Measurements from ENCODE around the gene RAD18. TPM values are rescaled to one million over a fixed set of nuclear protein-coding genes. Genes with fewer than 3 reads are reported as not detected.

Gene RAD18, protein sequence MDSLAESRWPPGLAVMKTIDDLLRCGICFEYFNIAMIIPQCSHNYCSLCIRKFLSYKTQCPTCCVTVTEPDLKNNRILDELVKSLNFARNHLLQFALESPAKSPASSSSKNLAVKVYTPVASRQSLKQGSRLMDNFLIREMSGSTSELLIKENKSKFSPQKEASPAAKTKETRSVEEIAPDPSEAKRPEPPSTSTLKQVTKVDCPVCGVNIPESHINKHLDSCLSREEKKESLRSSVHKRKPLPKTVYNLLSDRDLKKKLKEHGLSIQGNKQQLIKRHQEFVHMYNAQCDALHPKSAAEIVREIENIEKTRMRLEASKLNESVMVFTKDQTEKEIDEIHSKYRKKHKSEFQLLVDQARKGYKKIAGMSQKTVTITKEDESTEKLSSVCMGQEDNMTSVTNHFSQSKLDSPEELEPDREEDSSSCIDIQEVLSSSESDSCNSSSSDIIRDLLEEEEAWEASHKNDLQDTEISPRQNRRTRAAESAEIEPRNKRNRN
- total RNA-seq (2013), result 8.8 TPM
- 1 to 10 TPM; 1.9 to 6.9 (median 5.1) TPM for polyA plus RNA-seq
- 3.3 and 3.9 TPM in 2 replicates for polyA minus RNA-seq
- total RNA-seq, result 2.4 to 10.4 (median 5.8) reads per million in 11 experiments

DNA sequence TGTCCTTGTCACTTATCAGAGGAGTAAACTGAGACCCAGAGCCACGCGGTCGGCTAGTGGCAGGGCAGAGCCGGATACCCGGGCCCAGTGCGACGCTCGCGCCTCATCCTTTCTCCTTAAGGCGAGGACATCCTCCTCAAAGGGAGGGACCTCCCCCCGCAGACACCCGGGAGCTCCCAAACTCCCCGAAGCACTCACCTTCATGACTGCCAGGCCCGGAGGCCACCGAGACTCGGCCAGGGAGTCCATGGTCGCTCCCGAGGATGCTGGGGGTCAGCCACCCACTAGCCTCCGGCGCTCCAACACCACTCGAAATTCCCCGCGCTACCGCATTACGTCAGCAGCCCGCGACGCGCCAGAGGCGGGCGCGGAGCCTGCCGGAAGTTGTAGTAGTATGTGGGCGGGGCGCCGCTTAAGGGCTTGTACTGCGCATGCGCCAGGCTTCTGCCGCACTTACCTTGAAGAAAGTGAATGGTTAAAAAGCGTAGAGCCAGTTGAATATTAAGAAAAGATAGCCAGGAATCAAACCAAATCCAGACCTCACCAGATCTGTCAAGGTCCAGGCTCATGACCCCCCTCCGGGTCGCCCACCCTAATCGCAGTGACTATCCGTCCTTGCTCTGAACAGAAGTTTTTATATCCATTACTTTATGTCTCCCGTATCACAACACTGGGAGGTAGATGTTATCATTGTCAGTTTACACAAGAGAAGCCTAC is at the start of gene RAD18:
TSS of gene RAD18 (minus strand) at position 336 of the 717 bp plus-strand sequence. CDS start at position 249, 87 bp downstream.
- Mint-ChIP-seq H3K36me3 (peaks cover 0 to 9% of the 10 kb centered on the region in 2 donors), H3K27ac (peak within 1 kb of the TSS; percentile 94 to 96 (median 94)), H3K4me1 (peaks cover 32% of the 10 kb centered on the region), H3K4me3 (peak within 1 kb of the TSS; percentile 88 to 93), H3K9me3 (no peaks in the 10 kb centered on the region), H3K27me3 (ENCODE audit: low read depth in 3 of 3) (peaks cover 4 to 8% (median 7%) of the 10 kb centered on the region in 3 donors)
- TF ChIP-seq, protein P1, sequence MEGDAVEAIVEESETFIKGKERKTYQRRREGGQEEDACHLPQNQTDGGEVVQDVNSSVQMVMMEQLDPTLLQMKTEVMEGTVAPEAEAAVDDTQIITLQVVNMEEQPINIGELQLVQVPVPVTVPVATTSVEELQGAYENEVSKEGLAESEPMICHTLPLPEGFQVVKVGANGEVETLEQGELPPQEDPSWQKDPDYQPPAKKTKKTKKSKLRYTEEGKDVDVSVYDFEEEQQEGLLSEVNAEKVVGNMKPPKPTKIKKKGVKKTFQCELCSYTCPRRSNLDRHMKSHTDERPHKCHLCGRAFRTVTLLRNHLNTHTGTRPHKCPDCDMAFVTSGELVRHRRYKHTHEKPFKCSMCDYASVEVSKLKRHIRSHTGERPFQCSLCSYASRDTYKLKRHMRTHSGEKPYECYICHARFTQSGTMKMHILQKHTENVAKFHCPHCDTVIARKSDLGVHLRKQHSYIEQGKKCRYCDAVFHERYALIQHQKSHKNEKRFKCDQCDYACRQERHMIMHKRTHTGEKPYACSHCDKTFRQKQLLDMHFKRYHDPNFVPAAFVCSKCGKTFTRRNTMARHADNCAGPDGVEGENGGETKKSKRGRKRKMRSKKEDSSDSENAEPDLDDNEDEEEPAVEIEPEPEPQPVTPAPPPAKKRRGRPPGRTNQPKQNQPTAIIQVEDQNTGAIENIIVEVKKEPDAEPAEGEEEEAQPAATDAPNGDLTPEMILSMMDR (IDR thresholded peaks at IDR 0.05), result no peak
- peak; percentile 88 to 92 (median 92) for DNase-seq
- peaks cover 31% of the 10 kb centered on the region for H3K79me2 ChIP-seq (ENCODE audit: insufficient read depth, low read length)
- intact Hi-C loops (cut with micrococcal nuclease), result no loop called here
- H2AFZ ChIP-seq (ENCODE audit: insufficient read depth, low read depth, low read length, poor library complexity, severe bottlenecking), result peak within 1 kb of the TSS; percentile 100
- H3K9ac ChIP-seq (ENCODE audit: insufficient read depth, low read length, poor library complexity, severe bottlenecking), result peak within 1 kb of the TSS; percentile 79
- H3K9me3 ChIP-seq (replicated peaks in 1 of 2; ENCODE audit: control insufficient read depth in 1 of 2, insufficient read depth in 1 of 2, low read length in 2 of 2), result no peaks in the 10 kb centered on the region
- H4K20me1 ChIP-seq (ENCODE audit: insufficient read depth, low read length), result no peaks in the 10 kb centered on the region
- 0% methylated on average over 27 of the region's 45 CpGs for WGBS (ENCODE audit: insufficient coverage)
- H3K36me3 ChIP-seq (replicated peaks in 1 of 2; ENCODE audit: control insufficient read depth in 1 of 2, insufficient read depth in 2 of 2, low read length in 2 of 2), result no peaks in the 10 kb centered on the region
- no peaks in the 10 kb centered on the region for H3K27me3 ChIP-seq (ENCODE audit: control insufficient read depth in 2 of 2, insufficient read depth in 2 of 2, low read length in 2 of 2)
- peak within 1 kb of the TSS; percentile 85 for H3K4me2 ChIP-seq (replicated peaks; ENCODE audit: extremely low read depth, low read length, poor library complexity, severe bottlenecking)
- H3K27ac ChIP-seq (ENCODE audit: low read depth in 1 of 2, low read length in 2 of 2), result peak within 1 kb of the TSS; percentile 33 to 91
- H3K4me1 ChIP-seq (ENCODE audit: control insufficient read depth in 1 of 2, insufficient read depth in 2 of 2, low read length in 2 of 2), result peaks cover 17 to 21% of the 10 kb centered on the region in 2 donors
- H3K4me3 ChIP-seq (replicated peaks in 1 of 3; ENCODE audit: low read depth in 2 of 3, low read length in 3 of 3), result peak within 1 kb of the TSS; percentile 63 to 89 (median 87)

DNA sequence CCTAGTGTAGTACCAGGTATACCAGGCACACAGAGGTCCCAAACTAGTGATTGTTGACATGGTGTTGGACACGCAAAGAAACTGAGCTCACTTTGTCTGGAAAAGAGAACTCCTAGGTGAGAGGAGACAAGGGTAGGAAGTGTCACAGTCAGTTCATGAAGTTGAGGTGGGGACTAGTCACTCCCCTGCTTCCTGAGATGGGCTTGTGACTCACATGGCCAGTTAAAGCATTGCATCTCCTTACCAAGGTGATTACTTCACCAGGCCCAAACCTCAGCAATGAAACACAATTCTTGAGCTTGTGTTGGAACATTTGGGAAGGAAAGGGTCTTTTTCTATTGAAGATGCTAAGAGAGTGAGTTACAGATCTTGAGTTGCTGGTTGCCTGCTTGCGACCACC is 49.2 kb upstream of the RAD18 start:
- Mint-ChIP-seq H3K9me3 (peaks cover 0 to 2% (median 0%) of the 10 kb centered on the region in 7 donors), H3K36me3 (no peaks in the 10 kb centered on the region)

More for the DNA sequence above, 49.2 kb upstream of the RAD18 start:
- Histone ChIP-seq H4K20me1 (ENCODE audit: insufficient read depth, low read length) (no peaks in the 10 kb centered on the region), H2AFZ (ENCODE audit: insufficient read depth, low read depth, low read length, poor library complexity, severe bottlenecking) (no peak overlapping the region), H3K9me3 (replicated peaks in 1 of 2; ENCODE audit: control insufficient read depth in 1 of 2, insufficient read depth in 1 of 2, low read length in 2 of 2) (no peaks in the 10 kb centered on the region), H3K4me1 (ENCODE audit: control insufficient read depth in 1 of 2, insufficient read depth in 2 of 2, low read length in 2 of 2) (no peaks in the 10 kb centered on the region), H3K79me2 (ENCODE audit: insufficient read depth, low read length) (no peaks in the 10 kb centered on the region), H3K27ac (ENCODE audit: low read depth in 1 of 2, low read length in 2 of 2) (no peak overlapping the region), H3K9ac (ENCODE audit: insufficient read depth, low read length, poor library complexity, severe bottlenecking) (no peak overlapping the region), H3K27me3 (ENCODE audit: control insufficient read depth in 2 of 2, insufficient read depth in 2 of 2, low read length in 2 of 2) (no peaks in the 10 kb centered on the region), H3K4me3 (replicated peaks in 1 of 3; ENCODE audit: low read depth in 2 of 3, low read length in 3 of 3) (no peak overlapping the region), H3K4me2 (replicated peaks; ENCODE audit: extremely low read depth, low read length, poor library complexity, severe bottlenecking) (no peak overlapping the region), H3K36me3 (replicated peaks in 1 of 2; ENCODE audit: control insufficient read depth in 1 of 2, insufficient read depth in 2 of 2, low read length in 2 of 2) (no peaks in the 10 kb centered on the region)
- no peaks in the 10 kb centered on the region for H3K4me1 Mint-ChIP-seq
- H3K27me3 Mint-ChIP-seq (ENCODE audit: low read depth in 3 of 3), result peaks cover 0 to 1% (median 0%) of the 10 kb centered on the region in 3 donors
- no peak overlapping the region for H3K4me3 Mint-ChIP-seq
- intact Hi-C loops (cut with micrococcal nuclease), result no loop called here
- WGBS (ENCODE audit: insufficient coverage), result 100% methylated on average over 2 of the region's 2 CpGs
- TF ChIP-seq, protein P1 (IDR thresholded peaks at IDR 0.05), result no peak
- H3K27ac Mint-ChIP-seq, result no peak overlapping the region
- no peak for DNase-seq

Measured in CD14-positive monocyte (primary cell).